GM21717 (cell line): Measurements from ENCODE around the gene PARD3.
"Not testable (repeated sequence)": the region's sequence is repeated elsewhere in the genome, so short reads cannot be mapped to it uniquely, and the experiment has no call there.

Source experiments
- ATAC-seq: cut with Tn5 transposase; IDR thresholded peaks from one replicate; pipeline ENCODE4 v1.9.1; 2021; ENCODE audit warnings: mild to moderate bottlenecking, moderate library complexity; ENCODE audit not compliant: unreplicated experiment

The PARD3 gene

GRCh38 chr10:34768972-34769330, 46.1 kb downstream of the PARD3 start:
- ATAC-seq, result no peak

GRCh38 chr10:34768261-34768971, 46.7 kb downstream of the PARD3 start:
- ATAC-seq, result no peak

GRCh38 chr10:34766811-34767494, 48.1 kb downstream of the PARD3 start:
- ATAC-seq, result no peak

GRCh38 chr10:34766266-34766600, 48.9 kb downstream of the PARD3 start:
- ATAC-seq, result no peak

GRCh38 chr10:34764472-34764946, 50.6 kb downstream of the PARD3 start:
- ATAC-seq, result no peak

GRCh38 chr10:34762603-34763299, 52.3 kb downstream of the PARD3 start:
- no peak for ATAC-seq

GRCh38 chr10:34762156-34762555, 52.9 kb downstream of the PARD3 start:
- no peak for ATAC-seq

- no peak for ATAC-seq
These were observed 53.6 kb downstream of the PARD3 start for GRCh38 chr10:34761453-34761852.

GRCh38 chr10:34760606-34761005, 54.5 kb downstream of the PARD3 start:
- no peak for ATAC-seq

- ATAC-seq, result no peak
These were observed 55.3 kb downstream of the PARD3 start for GRCh38 chr10:34759837-34760215.

GRCh38 chr10:34759161-34759836, 55.8 kb downstream of the PARD3 start:
- ATAC-seq, result no peak

- ATAC-seq, result no peak
These were observed 56.6 kb downstream of the PARD3 start for GRCh38 chr10:34758447-34758996.

- no peak for ATAC-seq
These were observed 57.2 kb downstream of the PARD3 start for GRCh38 chr10:34757933-34758332.

- not testable (repeated sequence) for ATAC-seq
These were observed 57.9 kb downstream of the PARD3 start for GRCh38 chr10:34757181-34757580.

- no peak for ATAC-seq
These were observed 58.5 kb downstream of the PARD3 start for GRCh38 chr10:34756584-34756983.

GRCh38 chr10:34753014-34753757, 61.9 kb downstream of the PARD3 start:
- ATAC-seq, result no peak

GRCh38 chr10:34751272-34751671, 63.8 kb downstream of the PARD3 start:
- ATAC-seq, result no peak

- ATAC-seq, result not testable (repeated sequence)
These were observed 64.3 kb downstream of the PARD3 start for GRCh38 chr10:34750795-34751194.

- ATAC-seq, result no peak
These were observed 66.3 kb downstream of the PARD3 start for GRCh38 chr10:34748767-34749166.

- ATAC-seq, result no peak
These were observed 66.7 kb downstream of the PARD3 start for GRCh38 chr10:34748357-34748756.
